Fibroblast of lung (primary cell): Measurements from ENCODE around the gene SPIRE1.

Experiments used
- EZH2 ChIP-seq: IDR thresholded peaks from 2 replicates; pipeline ENCODE4 v1.5.1; 2012; ENCODE audit warnings: low read length, control low read depth, mild to moderate bottlenecking; ENCODE audit errors: missing control alignments
- TF ChIP-seq, protein P1 (sequence below), 2 donors: IDR thresholded peaks in 1 of 2; conservative IDR thresholded peaks in 1 of 2; 1 replicate in 1 of 2; 2 replicates in 1 of 2; pipeline ENCODE4 v1.5.1; 2011 to 2012; ENCODE audit warnings: low read length in 2 of 2, control low read depth in 1 of 2, inconsistent platforms in 1 of 2, low read depth in 1 of 2, mild to moderate bottlenecking in 1 of 2

DNA sequence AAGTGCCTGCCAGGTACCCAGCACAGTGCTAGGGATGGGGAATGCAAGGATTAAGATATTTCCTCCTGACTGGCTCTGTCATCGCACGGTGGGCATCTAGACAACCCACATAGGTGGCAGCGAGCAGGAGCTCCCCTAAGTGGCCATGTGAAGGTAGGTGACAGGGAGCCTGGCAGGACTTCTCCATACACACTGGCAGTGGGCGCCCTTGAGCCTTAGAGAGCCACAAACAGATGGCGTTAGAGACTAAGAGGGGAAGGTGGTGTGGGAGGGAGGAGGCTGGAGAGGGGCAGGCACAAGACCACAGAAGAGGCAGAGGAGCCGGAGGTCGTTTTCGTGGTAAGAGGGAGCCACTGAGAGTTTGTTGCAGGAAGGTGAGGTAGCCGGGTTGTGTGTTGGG lies 235.0 kb downstream of the SPIRE1 start:
- TF ChIP-seq, protein P1, sequence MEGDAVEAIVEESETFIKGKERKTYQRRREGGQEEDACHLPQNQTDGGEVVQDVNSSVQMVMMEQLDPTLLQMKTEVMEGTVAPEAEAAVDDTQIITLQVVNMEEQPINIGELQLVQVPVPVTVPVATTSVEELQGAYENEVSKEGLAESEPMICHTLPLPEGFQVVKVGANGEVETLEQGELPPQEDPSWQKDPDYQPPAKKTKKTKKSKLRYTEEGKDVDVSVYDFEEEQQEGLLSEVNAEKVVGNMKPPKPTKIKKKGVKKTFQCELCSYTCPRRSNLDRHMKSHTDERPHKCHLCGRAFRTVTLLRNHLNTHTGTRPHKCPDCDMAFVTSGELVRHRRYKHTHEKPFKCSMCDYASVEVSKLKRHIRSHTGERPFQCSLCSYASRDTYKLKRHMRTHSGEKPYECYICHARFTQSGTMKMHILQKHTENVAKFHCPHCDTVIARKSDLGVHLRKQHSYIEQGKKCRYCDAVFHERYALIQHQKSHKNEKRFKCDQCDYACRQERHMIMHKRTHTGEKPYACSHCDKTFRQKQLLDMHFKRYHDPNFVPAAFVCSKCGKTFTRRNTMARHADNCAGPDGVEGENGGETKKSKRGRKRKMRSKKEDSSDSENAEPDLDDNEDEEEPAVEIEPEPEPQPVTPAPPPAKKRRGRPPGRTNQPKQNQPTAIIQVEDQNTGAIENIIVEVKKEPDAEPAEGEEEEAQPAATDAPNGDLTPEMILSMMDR (conservative IDR thresholded peaks at IDR 0.05 in 1 of 2, IDR thresholded peaks at IDR 0.05 in 1 of 2; ENCODE audit: low read depth in 1 of 2, low read length in 2 of 2), result no peak
- no peak for TF ChIP-seq EZH2
